Stimulated activated CD4-positive, alpha-beta T cell treated with anti-CD3 and anti-CD28 coated beads, Interleukin-2, amount 100 ng/mL, for 48 hours (primary cell): ENCODE measurements around the gene C11orf97.
"Not testable (repeated sequence)": the region's sequence is repeated elsewhere in the genome, so short reads cannot be mapped to it uniquely, and the experiment has no call there.

ENCODE experiments used
- DNase-seq, 2 donors: peaks; one replicate each; pipeline ENCODE4 v3.0.0-alpha.2; 2020

Gene C11orf97

GRCh38 chr11:94558468-94558867 is 46.2 kb downstream of the C11orf97 start:
- DNase-seq, result no peak

- DNase-seq, result no peak
Observed at GRCh38 chr11:94558932-94559331, 46.7 kb downstream of the C11orf97 start.

- no peak for DNase-seq
Observed at GRCh38 chr11:94559361-94559760, 47.1 kb downstream of the C11orf97 start.

- no peak for DNase-seq
Observed at GRCh38 chr11:94560834-94561233, 48.6 kb downstream of the C11orf97 start.

GRCh38 chr11:94563176-94563847 is 51.1 kb downstream of the C11orf97 start:
- no peak for DNase-seq

GRCh38 chr11:94563848-94564467 is 51.7 kb downstream of the C11orf97 start:
- no peak for DNase-seq

- no peak for DNase-seq
Observed at GRCh38 chr11:94567181-94567670, 55.0 kb downstream of the C11orf97 start, which contains the start of gene PIWIL4. TSS of gene PIWIL4 (plus strand) at chr11:94567368. CDS start at chr11:94567519, 151 bp downstream.

- no peak for DNase-seq
Observed at GRCh38 chr11:94568200-94568599, 55.9 kb downstream of the C11orf97 start.

- DNase-seq, result no peak
Observed at GRCh38 chr11:94568717-94569116, 56.5 kb downstream of the C11orf97 start.

- DNase-seq, result not testable (repeated sequence)
Observed at GRCh38 chr11:94572975-94573374, 60.7 kb downstream of the C11orf97 start.

GRCh38 chr11:94574193-94574961 is 62.1 kb downstream of the C11orf97 start:
- no peak for DNase-seq

- DNase-seq, result no peak
Observed at GRCh38 chr11:94576306-94576705, 64.0 kb downstream of the C11orf97 start.

GRCh38 chr11:94577841-94578240 is 65.6 kb downstream of the C11orf97 start:
- no peak for DNase-seq
